SK-N-MC (cell line): Measurements from ENCODE around the gene BMP8A.
A peak's percentile ranks its signal among the peaks of the same experiment; 100 is the strongest.

Experiments
- DNase-seq: peaks from one replicate; pipeline ENCODE4 v3.0.0-alpha.2; 2011; ENCODE audit warnings: low read depth, low spot score
- H3K27ac ChIP-seq: fragments of 200-600 bp; sonication (generic); 2 replicates; pipeline ENCODE4 v1.5.1; 2016; ENCODE audit warnings: mixed run types
- H3K36me3 ChIP-seq: fragments of 200-600 bp; sonication (generic); 2 replicates; pipeline ENCODE4 v1.6.1; 2017; ENCODE audit warnings: antibody characterized with exemption, low read length, mixed read lengths; ENCODE audit not compliant: insufficient read depth
- H3K4me3 ChIP-seq: fragments of 200-600 bp; sonication (generic); 2 replicates; pipeline ENCODE4 v1.5.1; 2016
- H3K9ac ChIP-seq: fragments of 200-600 bp; sonication (generic); 2 replicates; pipeline ENCODE4 v1.8.0; 2017; ENCODE audit warnings: mixed run types, mixed read lengths; ENCODE audit not compliant: insufficient read length
- H3K9me3 ChIP-seq: fragments of 200-600 bp; sonication (generic); 2 replicates; pipeline ENCODE4 v1.6.1; 2017; ENCODE audit warnings: low read depth, mild to moderate bottlenecking, antibody characterized with exemption, low read length, moderate library complexity, mixed read lengths
- EZH2 ChIP-seq: fragments of 200-600 bp; sonication (generic); IDR thresholded peaks from one replicate; pipeline ENCODE4 v1.6.1; 2017; ENCODE audit warnings: antibody characterized with exemption
- FOXP2 ChIP-seq: optimal IDR thresholded peaks from 2 replicates; pipeline ENCODE3; 2011; ENCODE audit warnings: mild to moderate bottlenecking, moderate library complexity; ENCODE audit not compliant: insufficient read depth; ENCODE audit errors: extremely low read length, control extremely low read depth
- POLR2AphosphoS5 ChIP-seq: IDR thresholded peaks from 2 replicates; pipeline ENCODE4 v1.6.1; 2012; ENCODE audit warnings: mild to moderate bottlenecking, low read depth, low read length, borderline replicate concordance

Gene BMP8A

DNA sequence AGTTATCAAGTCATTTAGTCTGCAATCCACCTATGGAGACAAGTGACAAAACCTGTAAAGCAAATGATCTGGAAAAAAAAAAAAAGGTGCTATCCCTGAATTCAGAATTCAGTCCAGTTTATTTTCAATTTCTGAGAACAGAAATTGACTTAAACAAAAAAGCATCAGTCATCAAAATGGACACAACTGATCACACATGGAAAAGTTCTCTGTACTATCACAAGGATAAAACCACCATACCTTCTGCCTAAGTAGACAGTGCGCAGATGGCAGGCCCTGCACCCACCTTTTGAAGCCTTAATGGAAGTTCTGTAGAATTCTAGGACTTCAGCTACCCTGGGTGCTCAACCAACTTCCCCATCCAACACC is 81.6 kb downstream of the BMP8A start:
- Histone ChIP-seq H3K36me3 (peaks cover 76% of the 10 kb centered on the region), H3K9me3 (no peaks in the 10 kb centered on the region), H3K9ac (peak overlapping the region; percentile 12), H3K4me3 (peak overlapping the region; percentile 38; the same call in 1 of the 2 replicates), H3K27ac (no peak overlapping the region)
- no peak for DNase-seq
- no peak for TF ChIP-seq EZH2
- TF ChIP-seq FOXP2, result no peak
- TF ChIP-seq POLR2AphosphoS5, result no peak

DNA sequence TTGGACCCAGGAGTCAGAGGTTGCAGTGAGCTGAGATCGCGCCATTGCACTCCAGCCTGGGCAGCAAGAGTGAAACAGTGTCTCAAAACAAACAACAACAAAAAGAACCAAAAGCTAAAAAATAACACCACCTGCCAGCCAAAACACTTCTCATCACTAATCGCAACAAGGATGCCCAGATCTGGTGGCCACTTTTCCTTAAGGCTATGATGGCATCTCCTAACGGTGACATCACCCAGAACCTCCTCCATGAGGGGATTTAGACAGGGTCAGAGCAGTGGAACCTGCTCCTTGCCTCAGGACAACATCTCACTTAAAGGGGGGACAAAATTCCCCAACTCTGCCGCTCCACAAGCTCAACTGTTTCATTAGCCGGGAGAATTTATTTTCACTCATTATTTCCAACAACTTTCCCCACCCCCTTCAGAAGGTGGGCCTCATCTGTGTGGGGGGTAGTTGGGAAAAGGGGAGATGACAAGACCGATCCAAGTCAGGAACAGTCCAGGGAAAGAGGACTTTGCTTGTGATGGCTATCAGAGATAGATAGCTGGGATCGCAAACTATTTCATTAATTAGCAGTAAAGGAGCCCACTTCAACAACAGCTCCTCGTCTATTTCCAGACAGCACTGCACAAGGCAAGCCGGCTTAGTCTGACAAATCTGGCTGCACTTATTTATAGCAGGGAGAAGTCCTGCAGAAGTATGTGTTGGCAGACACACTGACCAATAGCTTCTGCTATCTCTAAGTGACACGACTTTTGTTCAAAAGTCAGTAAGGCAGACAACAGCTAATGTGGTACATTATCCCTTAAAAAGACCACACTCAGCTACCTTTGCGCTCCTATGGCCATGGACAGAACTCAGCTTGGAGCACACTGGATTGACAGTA is 82.5 kb downstream of the BMP8A start:
- DNase-seq, result no peak
- H3K9ac ChIP-seq, result peak overlapping the region; percentile 99
- peaks cover 67% of the 10 kb centered on the region for H3K36me3 ChIP-seq
- no peaks in the 10 kb centered on the region for H3K9me3 ChIP-seq
- peak overlapping the region; percentile 93 for H3K4me3 ChIP-seq
- no peak overlapping the region for H3K27ac ChIP-seq
- TF ChIP-seq FOXP2 (no peak), POLR2AphosphoS5 (no peak), EZH2 (no peak)

DNA sequence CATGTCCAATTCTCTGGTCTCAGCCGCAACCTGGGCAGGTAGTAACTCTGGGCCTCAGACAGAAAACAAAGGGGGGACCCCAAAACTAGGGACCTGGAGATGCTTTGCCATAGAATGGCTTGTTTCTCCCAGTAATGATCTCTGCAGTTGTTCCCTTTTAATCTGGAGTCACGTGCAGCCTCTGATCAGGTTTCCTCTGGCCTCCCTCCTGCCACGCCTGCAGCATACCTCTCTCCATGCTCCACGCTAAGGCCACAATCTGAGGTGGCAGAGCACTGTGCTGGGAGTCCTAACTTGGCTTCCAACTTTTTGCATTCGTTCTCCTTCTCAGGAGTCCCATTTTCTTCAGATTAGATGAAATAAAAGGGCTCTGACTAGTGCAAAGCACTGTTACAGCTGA is 83.2 kb downstream of the BMP8A start:
- H3K9me3 ChIP-seq, result no peaks in the 10 kb centered on the region
- H3K36me3 ChIP-seq, result peaks cover 60% of the 10 kb centered on the region
- no peak for DNase-seq
- no peak for TF ChIP-seq POLR2AphosphoS5
- no peak for TF ChIP-seq FOXP2
- no peak for TF ChIP-seq EZH2
- peak overlapping the region; percentile 93 for H3K4me3 ChIP-seq
- H3K27ac ChIP-seq, result no peak overlapping the region
- H3K9ac ChIP-seq, result peak overlapping the region; percentile 99
